Endothelial cell of umbilical vein (primary cell): ENCODE data around the gene PNPLA6. TPM values are rescaled to one million over a fixed set of nuclear protein-coding genes. Genes with fewer than 3 reads are reported as not detected.

Source experiments
- BruUV-seq: library from RNA; stranded (reverse); fragments of 400-500 nt; replicated peaks from 2 replicates; lab custom pipeline; 2021; lab: Mats Ljungman, UMichigan
- CTCF ChIA-PET: fragments of 300-600, 350-600 bp; sonication (Branson Sonifier 250); formaldehyde crosslinking; loops from one replicate; lab custom pipeline; 2021; ENCODE audit warnings: antibody characterized with exemption, inconsistent platforms; lab: Charles Lee
- POLR2A ChIA-PET: fragments of 300-600, 350-600 bp; sonication (Branson Sonifier 250); formaldehyde crosslinking; loops from one replicate; lab custom pipeline; 2021; ENCODE audit warnings: antibody characterized with exemption, inconsistent platforms; lab: Charles Lee
- DNase-seq: peaks from one replicate; pipeline ENCODE4 v3.0.0-alpha.2; 2011; ENCODE audit warnings: low read depth, low spot score
- FAIRE-seq: peaks from 2 replicates; lab custom pipeline; 2011; peaks lifted over from hg19 to GRCh38; lab: Jason Lieb, UNC
- H2AFZ ChIP-seq: 2 replicates; pipeline ENCODE4 v1.6.0; 2012; ENCODE audit warnings: low read depth, low read length, control low read depth, inconsistent platforms
- H3K27ac ChIP-seq: 2 replicates; pipeline ENCODE4 v1.5.1; 2011; ENCODE audit warnings: low read depth, mild to moderate bottlenecking, control low read depth, low read length, moderate library complexity; ENCODE audit not compliant: insufficient read depth
- H3K27me3 ChIP-seq, 2 experiments: 2 replicates each; pipeline versions ENCODE4 v1.6.0 to v1.6.1; 2011; ENCODE audit warnings: low read length in 2 of 2, mixed read lengths in 1 of 2; ENCODE audit not compliant: control insufficient read depth in 2 of 2, insufficient read depth in 2 of 2
- H3K36me3 ChIP-seq, 2 experiments: 2 replicates in 1 of 2; 3 replicates in 1 of 2; pipeline ENCODE4 v1.5.1; 2011; ENCODE audit warnings: low read length in 2 of 2, mild to moderate bottlenecking in 1 of 2, moderate library complexity in 1 of 2; ENCODE audit not compliant: control insufficient read depth in 2 of 2, insufficient read depth in 2 of 2; ENCODE audit errors: extremely low read depth in 1 of 2
- H3K4me1 ChIP-seq: 3 replicates; pipeline ENCODE4 v1.5.1; 2011; ENCODE audit warnings: mild to moderate bottlenecking, low read length; ENCODE audit not compliant: control insufficient read depth, insufficient read depth; ENCODE audit errors: extremely low read depth
- H3K4me2 ChIP-seq: 2 replicates; pipeline ENCODE4 v1.6.1; 2011; ENCODE audit warnings: low read length, control low read depth, mixed read lengths; ENCODE audit not compliant: insufficient read depth
- H3K4me3 ChIP-seq, 3 experiments: fragments of 200-600 bp in 1 of 3; sonication (generic), shearing (Covaris generic) in 1 of 3; replicated peaks in 1 of 3; 2 replicates each; pipeline ENCODE4 v1.5.1; 2011 to 2016; ENCODE audit warnings: control low read depth in 3 of 3, low read length in 3 of 3, mild to moderate bottlenecking in 2 of 3, inconsistent platforms in 1 of 3, low read depth in 1 of 3, moderate library complexity in 1 of 3; ENCODE audit not compliant: insufficient read depth in 1 of 3
- H3K79me2 ChIP-seq: 2 replicates; pipeline ENCODE4 v1.6.0; 2012; ENCODE audit warnings: low read length, inconsistent platforms; ENCODE audit not compliant: control insufficient read depth, insufficient read depth
- H3K9ac ChIP-seq: replicated peaks from 2 replicates; pipeline ENCODE3; 2011; ENCODE audit warnings: low read length, control low read depth; ENCODE audit not compliant: insufficient read depth; ENCODE audit errors: extremely low read depth
- H3K9me1 ChIP-seq: replicated peaks from 3 replicates; pipeline ENCODE4 v1.6.0; 2011; ENCODE audit warnings: mild to moderate bottlenecking, low read length; ENCODE audit not compliant: control insufficient read depth, insufficient read depth; ENCODE audit errors: extremely low read depth
- H3K9me3 ChIP-seq: replicated peaks from 2 replicates; pipeline ENCODE4 v1.5.1; 2012; ENCODE audit warnings: low read length, inconsistent platforms; ENCODE audit not compliant: control insufficient read depth, insufficient read depth
- H4K20me1 ChIP-seq: replicated peaks from 2 replicates; pipeline ENCODE3; 2011; ENCODE audit warnings: mild to moderate bottlenecking, low read length; ENCODE audit not compliant: control insufficient read depth, insufficient read depth; ENCODE audit errors: extremely low read depth
- EZH2 ChIP-seq: IDR thresholded peaks from 2 replicates; pipeline ENCODE4 v1.6.1; 2012; ENCODE audit warnings: borderline replicate concordance, low read depth, mild to moderate bottlenecking, moderate library complexity, low read length, inconsistent platforms; ENCODE audit not compliant: severe bottlenecking
- MAX ChIP-seq: IDR thresholded peaks from 2 replicates; pipeline ENCODE4 v1.6.1; 2011; ENCODE audit not compliant: insufficient read depth, insufficient read length
- MYC ChIP-seq: IDR thresholded peaks from one replicate; pipeline ENCODE4 v1.6.1; 2011; ENCODE audit warnings: mild to moderate bottlenecking, low read depth, low read length
- POLR2A ChIP-seq: IDR thresholded peaks from 2 replicates; pipeline ENCODE4 v1.6.1; 2012; ENCODE audit warnings: low read depth, mild to moderate bottlenecking, control low read depth, low read length
- POLR2AphosphoS5 ChIP-seq: IDR thresholded peaks from 2 replicates; pipeline ENCODE4 v1.6.1; 2012; ENCODE audit warnings: low read depth, mild to moderate bottlenecking, control low read depth, low read length, moderate library complexity; ENCODE audit not compliant: insufficient read depth
- dilution Hi-C: fragments of 300-500 bp; cut with MboI; formaldehyde crosslinking; loops from one replicate; pipeline ENCODE4 v1.15.0; 2019; ENCODE audit warnings: low sequenced_read_pairs; ENCODE audit not compliant: extremely low pct_ligation_motif_present
- intact Hi-C: fragments of 100-400 bp; cut with micrococcal nuclease; formaldehyde crosslinking; loops from one replicate; pipeline ENCODE4 v1.10.0; 2022
- polyA plus RNA-seq, 4 experiments: library from polyadenylated mRNA; depleted of rRNA in 3 of 4; stranded (reverse) in 3 of 4; unstranded in 1 of 4; fragments of >200 nt; gene quantifications; 2 replicates each; pipeline versions ENCODE4 v1.2.1 to v1.2.3, GENCODE V29; 2011 to 2012; ENCODE audit warnings: missing spikeins in 1 of 4
- total RNA-seq: library from RNA; stranded (reverse); gene quantifications from 2 replicates; pipeline ENCODE4 v1.2.3, GENCODE V29; 2021
- TF ChIP-seq, protein P1 (sequence below), 2 donors: IDR thresholded peaks; 1 replicate in 1 of 2; 2 replicates in 1 of 2; pipeline ENCODE4 v1.5.1; 2011; ENCODE audit warnings: low read length in 2 of 2, mild to moderate bottlenecking in 2 of 2, moderate library complexity in 2 of 2, control low read depth in 1 of 2, inconsistent platforms in 1 of 2, low read depth in 1 of 2; ENCODE audit not compliant: insufficient read depth in 1 of 2; ENCODE audit errors: extremely low read depth in 1 of 2

The PNPLA6 gene
- total and polyA plus RNA-seq, 2 donors (not counting 3 experiments of a cell fraction or from before 2014, with no cell fraction given): 106 to 164 TPM

GRCh38 chr19:7596211-7596937 is 60.9 kb downstream of the PNPLA6 start:
- Histone ChIP-seq H4K20me1 (no peaks in the 10 kb centered on the region), H3K4me2 (no peak overlapping the region), H3K36me3 (no peaks in the 10 kb centered on the region), H3K4me3 (no peak overlapping the region), H3K9me3 (no peaks in the 10 kb centered on the region), H3K9me1 (no peaks in the 10 kb centered on the region), H3K79me2 (no peaks in the 10 kb centered on the region), H2AFZ (no peak overlapping the region), H3K27ac (no peak overlapping the region), H3K4me1 (no peaks in the 10 kb centered on the region), H3K9ac (no peak overlapping the region), H3K27me3 (peaks cover 25% of the 10 kb centered on the region in 2 experiments)
- intact Hi-C loops: no loop called here
- DNase-seq (no peak), FAIRE-seq (no peak)
- POLR2A ChIA-PET: no interaction called here
- CTCF ChIA-PET: interaction anchor here (1.3 to 1.9 kb wide), 4 partner anchors 13 to 241 kb away, joined by 5 to 8 read pairs (median 6); partner anchors contain the start of gene TRAPPC5
- no TSS peak for BruUV-seq
- no peak for TF ChIP-seq POLR2A
- TF ChIP-seq EZH2: peak; percentile 71
- dilution Hi-C loops: no loop called here

GRCh38 chr19:7597689-7598088 is 62.2 kb downstream of the PNPLA6 start:
- BruUV-seq: no TSS peak
- POLR2A ChIA-PET: no interaction called here
- intact Hi-C loops: no loop called here

More at GRCh38 chr19:7597689-7598088, 62.2 kb downstream of the PNPLA6 start:
- no peak overlapping the region for H3K27ac ChIP-seq
- TF ChIP-seq MYC (no peak), POLR2AphosphoS5 (no peak), MAX (no peak)
- TF ChIP-seq, protein P1, sequence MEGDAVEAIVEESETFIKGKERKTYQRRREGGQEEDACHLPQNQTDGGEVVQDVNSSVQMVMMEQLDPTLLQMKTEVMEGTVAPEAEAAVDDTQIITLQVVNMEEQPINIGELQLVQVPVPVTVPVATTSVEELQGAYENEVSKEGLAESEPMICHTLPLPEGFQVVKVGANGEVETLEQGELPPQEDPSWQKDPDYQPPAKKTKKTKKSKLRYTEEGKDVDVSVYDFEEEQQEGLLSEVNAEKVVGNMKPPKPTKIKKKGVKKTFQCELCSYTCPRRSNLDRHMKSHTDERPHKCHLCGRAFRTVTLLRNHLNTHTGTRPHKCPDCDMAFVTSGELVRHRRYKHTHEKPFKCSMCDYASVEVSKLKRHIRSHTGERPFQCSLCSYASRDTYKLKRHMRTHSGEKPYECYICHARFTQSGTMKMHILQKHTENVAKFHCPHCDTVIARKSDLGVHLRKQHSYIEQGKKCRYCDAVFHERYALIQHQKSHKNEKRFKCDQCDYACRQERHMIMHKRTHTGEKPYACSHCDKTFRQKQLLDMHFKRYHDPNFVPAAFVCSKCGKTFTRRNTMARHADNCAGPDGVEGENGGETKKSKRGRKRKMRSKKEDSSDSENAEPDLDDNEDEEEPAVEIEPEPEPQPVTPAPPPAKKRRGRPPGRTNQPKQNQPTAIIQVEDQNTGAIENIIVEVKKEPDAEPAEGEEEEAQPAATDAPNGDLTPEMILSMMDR (IDR thresholded peaks at IDR 0.05; ENCODE audit: extremely low read depth in 1 of 2, insufficient read depth in 1 of 2, low read depth in 1 of 2, low read length in 2 of 2): no peak
- H3K27me3 ChIP-seq: peaks cover 25% of the 10 kb centered on the region in 2 experiments
- no peak overlapping the region for H3K9ac ChIP-seq
- no peaks in the 10 kb centered on the region for H4K20me1 ChIP-seq
- no peak overlapping the region for H3K4me3 ChIP-seq
- H3K4me1 ChIP-seq: no peaks in the 10 kb centered on the region
- no peak overlapping the region for H3K4me2 ChIP-seq
- no peak for FAIRE-seq
- H3K36me3 ChIP-seq: no peaks in the 10 kb centered on the region
- no peaks in the 10 kb centered on the region for H3K9me3 ChIP-seq
- H3K9me1 ChIP-seq: no peaks in the 10 kb centered on the region
- no peaks in the 10 kb centered on the region for H3K79me2 ChIP-seq
- no peak overlapping the region for H2AFZ ChIP-seq
- CTCF ChIA-PET: interaction anchor here (0.9 to 1.3 kb wide), 2 partner anchors 29 to 83 kb away, joined by 6 read pairs; partner anchors contain the start of gene TRAPPC5
- dilution Hi-C loops: no loop called here
- no peak for DNase-seq
